ENCODE results near the gene UQCR11. TPM values are rescaled to one million over a fixed set of nuclear protein-coding genes. Genes with fewer than 3 reads are reported as not detected.
A peak's percentile ranks its signal among the peaks of the same experiment; 100 is the strongest.

Gene UQCR11
- total and polyA plus RNA-seq, 2 of the 4 experiments (the other 2 are of a cell fraction): 29.2 to 177 TPM

- intact Hi-C loops (cut with micrococcal nuclease) (loop anchor here (10.0 kb wide), 1 partner anchor 988 kb away; no protein-coding TSS in a partner anchor), in situ Hi-C loops (cut with MboI; ENCODE audit: low sequenced_read_pairs) (no loop called here), dilution Hi-C loops (cut with HindIII; ENCODE audit: low sequenced_read_pairs, unreplicated experiment) (no loop called here)
- Histone ChIP-seq H3K36me3 (ENCODE audit: control insufficient read depth, insufficient read depth, low read length) (peaks cover 4% of the 10 kb centered on the region; the same call in 1 of the 2 replicates), H4K91ac (ENCODE audit: insufficient read depth, low read depth, low read length) (peak overlapping the region; percentile 58), H3K9me1 (ENCODE audit: insufficient read depth, low read length) (peaks cover 10% of the 10 kb centered on the region), H3K27ac (ENCODE audit: insufficient read depth, low read length) (peak overlapping the region; percentile 95), H2AFZ (replicated peaks; ENCODE audit: low read length, poor library complexity) (peak overlapping the region; percentile 82), H3K4me1 (ENCODE audit: control insufficient read depth, insufficient read depth, low read length) (peaks cover 8% of the 10 kb centered on the region), H2BK5ac (ENCODE audit: low read depth, low read length, poor library complexity, severe bottlenecking) (peak overlapping the region; percentile 91), H3K9ac (ENCODE audit: low read depth, low read length) (peak overlapping the region; percentile 98), H2BK120ac (ENCODE audit: low read depth, low read length) (no peak overlapping the region), H3K18ac (ENCODE audit: low read depth, low read length) (peak overlapping the region; percentile 78; the same call in 1 of the 2 replicates), H3K4ac (ENCODE audit: low read depth, low read length) (peak overlapping the region; percentile 95; the same call in 1 of the 2 replicates), H2AK9ac (replicated peaks; ENCODE audit: low read depth, low read length, poor library complexity) (peak overlapping the region; percentile 100), H4K8ac (ENCODE audit: low read depth in 2 of 2, low read length in 2 of 2) (peak overlapping the region in 1 of 2 experiments; percentile 40; a peak in 1 of 4 replicates), H2AK5ac (ENCODE audit: low read depth, low read length) (peak overlapping the region; percentile 81), H4K5ac (ENCODE audit: low read depth, low read length) (peak overlapping the region; percentile 84; the same call in 1 of the 2 replicates), H3K4me2 (ENCODE audit: low read depth, low read length) (peak overlapping the region; percentile 77), H3K9me3 (ENCODE audit: control insufficient read depth, insufficient read depth, low read length) (no peaks in the 10 kb centered on the region), H4K20me1 (ENCODE audit: insufficient read depth, low read length) (peaks cover 50% of the 10 kb centered on the region), H3K14ac (replicated peaks; ENCODE audit: low read depth, low read length) (0 out of 2 replicates have a peak overlapping the region, but pooled peaks have one; percentile 31), H2BK15ac (ENCODE audit: low read depth, low read length) (no peak overlapping the region), H2BK20ac (ENCODE audit: low read depth, low read length) (no peak overlapping the region), H3K79me1 (ENCODE audit: low read depth in 1 of 2, low read length in 2 of 2) (peaks cover 0 to 31% of the 10 kb centered on the region in 2 experiments; a peak in 2 of 4 replicates), H3K4me3 (ENCODE audit: insufficient read depth, low read depth, low read length) (peak overlapping the region; percentile 97), H3K56ac (ENCODE audit: extremely low read depth, insufficient read depth, low read length) (peak overlapping the region; percentile 52; the same call in 1 of the 2 replicates), H3K27me3 (ENCODE audit: control insufficient read depth, insufficient read depth, low read length) (no peaks in the 10 kb centered on the region; the same call in 1 of the 2 replicates), H3K23ac (ENCODE audit: low read depth, low read length) (peak overlapping the region; percentile 17; the same call in 1 of the 2 replicates)
- CTCF ChIA-PET: interaction anchor here (0.6 to 1.5 kb wide), 2 partner anchors 21 to 53 kb away, joined by 5 to 11 read pairs; no protein-coding TSS in a partner anchor
- TF ChIP-seq CEBPB (IDR thresholded peaks at IDR 0.05; ENCODE audit: low read depth, low read length): no peak
- no peak for TF ChIP-seq BHLHE40 (IDR thresholded peaks at IDR 0.05; ENCODE audit: low read depth, low read length)
- TF ChIP-seq POLR2A (IDR thresholded peaks at IDR 0.05; ENCODE audit: low read depth, low read length): 0 out of 2 replicates have a peak, but pooled peaks have one; percentile 24
- DNase-seq: no peak
- WGBS, 2 experiments (ENCODE audit: extremely low coverage in 2 of 2, insufficient read length in 1 of 2): 0% methylated on average over 75 of the region's 108 CpGs; no CpG with 5 or more reads in 1 of the 2 experiments
- POLR2A ChIA-PET (ENCODE audit: unreplicated experiment): no interaction called here
- peak; percentile 40 for ATAC-seq (ENCODE audit: low read depth)
- BruUV-seq (replicated peaks): no TSS peak
Measured at GRCh38 chr19:1567116-1567847, 38.0 kb downstream of the UQCR11 start.

All from IMR-90 (cell line).